NCI-H82 treated with DMSO at 0.1 percent for 48 hours (cell line): ENCODE data around the gene U2AF1L4.

Experiments
- DNase-seq: peaks from one replicate; lab custom pipeline; 2025; ENCODE audit not compliant: unreplicated experiment; lab: John Stamatoyannopoulos, UW

The U2AF1L4 gene

DNA sequence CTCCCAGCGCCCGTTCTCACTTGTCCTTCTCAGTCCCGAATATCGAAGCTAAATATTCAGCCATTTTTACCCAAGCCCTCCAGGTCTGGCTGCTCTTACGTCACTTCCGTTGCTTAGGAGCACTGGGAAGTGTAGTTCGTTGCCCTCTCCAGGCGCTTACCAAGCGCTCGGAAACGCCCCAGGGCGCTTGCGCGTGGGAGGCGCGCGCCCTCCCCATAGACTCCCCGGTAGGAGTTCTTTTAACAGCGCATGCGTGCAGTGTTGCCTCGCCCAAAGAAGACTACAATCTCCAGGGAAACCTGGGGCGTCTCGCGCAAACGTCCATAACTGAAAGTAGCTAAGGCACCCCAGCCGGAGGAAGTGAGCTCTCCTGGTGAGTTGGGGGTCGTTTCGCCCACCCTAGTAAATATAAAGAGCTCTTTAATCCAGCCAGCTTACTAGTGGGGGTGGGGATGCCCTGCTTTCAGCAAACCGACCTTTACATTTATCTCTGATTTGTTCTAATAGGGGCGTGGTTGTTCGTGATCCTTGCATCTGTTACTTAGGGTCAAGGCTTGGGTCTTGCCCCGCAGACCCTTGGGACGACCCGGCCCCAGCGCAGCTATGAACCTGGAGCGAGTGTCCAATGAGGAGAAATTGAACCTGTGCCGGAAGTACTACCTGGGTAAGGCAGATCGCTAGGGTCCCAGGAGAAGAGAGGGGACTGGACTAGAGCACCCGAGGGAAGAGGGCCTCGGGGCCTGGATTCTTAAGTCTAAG, at the start of gene U2AF1L4, which contains the start of gene PSENEN:
Gene U2AF1L4 (minus strand): TSS at position 91 of the 759 bp plus-strand sequence. CDS start 27 bp downstream, at position 64.
Gene PSENEN (plus strand): TSS at position 324 of the 759 bp plus-strand sequence. CDS start 280 bp downstream, at position 604.
- peak; percentile 95 for DNase-seq

DNA sequence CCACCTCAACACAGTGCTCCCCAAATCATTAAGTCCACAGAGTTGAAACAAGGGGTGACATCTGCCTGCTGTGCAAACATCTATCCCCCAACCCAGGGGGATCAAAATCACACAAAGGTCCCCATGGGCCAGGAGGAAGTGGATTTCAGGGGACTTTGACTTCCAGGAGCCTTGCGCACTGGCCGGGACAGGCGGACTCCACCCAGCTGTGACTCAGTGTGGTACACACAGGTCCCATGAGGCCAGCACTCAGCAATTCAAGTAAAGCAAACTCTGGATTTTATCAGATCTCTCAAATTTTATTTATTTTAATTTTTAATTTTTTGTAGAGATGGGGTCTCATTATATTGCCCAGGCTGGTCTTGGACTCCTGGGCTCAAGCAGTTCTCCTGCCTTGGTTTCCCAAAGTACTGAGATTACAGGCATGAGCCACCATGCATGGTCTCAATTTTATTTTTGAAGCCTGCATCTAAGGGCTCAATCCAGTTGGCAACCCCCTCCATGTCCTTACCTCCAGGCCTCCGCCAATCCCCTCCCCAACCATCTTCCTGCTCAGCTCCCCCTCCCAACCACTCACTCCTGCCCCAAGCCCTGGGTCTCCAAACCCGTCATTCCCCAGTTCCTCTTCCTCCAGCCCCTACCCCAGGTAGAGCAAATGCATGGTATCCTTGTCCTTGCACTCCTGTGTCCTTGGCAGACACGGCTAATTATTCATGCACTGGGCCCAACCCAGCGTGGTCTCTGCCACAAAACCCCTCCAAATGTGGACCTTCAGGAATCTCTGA, 48.4 kb upstream of the U2AF1L4 start:
- DNase-seq, result no peak

GRCh38 chr19:35792888-35793287, 47.7 kb upstream of the U2AF1L4 start:
- no peak for DNase-seq

DNA sequence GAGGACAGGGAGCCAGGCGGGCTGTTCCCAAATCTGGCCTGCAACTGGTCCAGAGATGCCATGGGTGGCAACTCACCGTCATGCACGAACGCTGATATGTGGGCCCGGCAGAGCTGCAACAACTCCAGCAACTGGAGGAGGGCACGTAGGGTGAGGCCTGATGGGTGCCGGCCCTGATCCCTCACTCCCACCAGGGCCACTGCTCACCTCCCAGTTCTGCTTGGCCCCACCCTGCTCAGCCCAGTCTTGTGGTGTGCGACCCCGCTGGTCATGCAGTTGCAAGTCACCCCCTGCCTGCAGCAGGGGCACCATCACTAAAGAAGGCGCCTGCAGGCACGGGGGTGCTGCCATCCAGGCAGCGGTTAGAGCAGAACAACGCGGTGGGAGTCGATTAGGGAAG, 47.1 kb upstream of the U2AF1L4 start:
- no peak for DNase-seq

DNA sequence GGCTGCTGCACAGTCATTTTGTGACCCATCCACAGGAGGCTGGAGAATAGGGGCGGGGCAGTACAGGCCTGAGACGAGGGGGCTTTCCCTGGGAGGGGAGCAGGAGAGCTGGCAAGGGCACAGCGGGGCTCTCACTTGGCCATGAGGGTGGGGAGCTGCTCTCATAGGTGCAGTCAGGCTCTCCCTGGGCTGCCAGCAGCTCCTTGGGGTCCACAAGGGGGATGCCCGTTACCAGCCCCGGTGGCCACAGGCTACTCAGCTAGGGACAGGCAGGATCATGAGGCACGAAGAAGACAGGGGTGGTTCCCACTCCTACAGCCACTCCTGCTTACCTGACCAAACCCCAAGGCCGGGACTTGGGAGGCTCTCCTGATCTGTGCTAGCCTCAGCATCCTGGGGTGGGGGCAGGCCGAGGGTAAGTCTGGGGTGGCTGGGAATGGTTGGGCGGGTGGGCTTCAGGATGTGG, 46.6 kb upstream of the U2AF1L4 start:
- DNase-seq, result no peak

- DNase-seq, result no peak
These were observed 46.0 kb upstream of the U2AF1L4 start for GRCh38 chr19:35790981-35791813.

- no peak for DNase-seq
These were observed 45.0 kb upstream of the U2AF1L4 start for GRCh38 chr19:35789978-35790944.

GRCh38 chr19:35789195-35789977, 44.2 kb upstream of the U2AF1L4 start:
- no peak for DNase-seq

DNA sequence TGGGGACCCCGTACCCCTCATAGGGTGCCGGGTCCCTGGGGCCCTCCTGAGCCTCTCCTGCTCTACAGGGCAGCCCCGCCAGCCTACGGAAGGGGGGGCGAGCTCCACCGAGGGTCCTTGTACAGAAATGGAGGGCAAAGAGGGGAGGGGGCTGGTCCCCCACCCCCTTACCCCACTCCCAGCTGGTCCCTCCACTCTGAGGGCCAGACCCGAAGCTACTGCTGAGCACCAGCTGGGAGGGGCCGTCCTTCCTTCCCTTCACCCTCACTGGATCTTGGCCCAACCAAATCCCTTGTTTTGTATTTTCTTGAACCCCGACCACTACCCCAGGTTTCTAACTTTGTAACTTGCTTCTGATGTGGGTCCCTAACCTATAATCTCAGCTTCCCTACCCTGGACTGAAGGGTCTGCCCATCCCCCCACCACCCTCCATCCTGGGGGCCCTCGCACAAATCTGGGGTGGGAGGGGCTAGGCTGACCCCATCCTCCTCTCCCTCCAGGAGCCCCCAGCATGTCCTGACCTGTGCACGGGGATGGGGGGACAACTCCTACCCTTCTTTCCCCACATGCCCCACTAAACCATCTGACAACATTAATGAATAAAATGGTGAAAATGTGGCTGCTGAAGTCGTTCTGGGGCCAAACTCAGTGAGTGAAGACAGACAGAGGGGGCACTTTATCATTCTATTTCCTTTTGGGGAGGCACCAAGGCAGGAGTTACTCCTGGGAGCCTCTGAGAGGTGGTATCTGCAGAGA, 43.2 kb upstream of the U2AF1L4 start:
- DNase-seq, result no peak

DNA sequence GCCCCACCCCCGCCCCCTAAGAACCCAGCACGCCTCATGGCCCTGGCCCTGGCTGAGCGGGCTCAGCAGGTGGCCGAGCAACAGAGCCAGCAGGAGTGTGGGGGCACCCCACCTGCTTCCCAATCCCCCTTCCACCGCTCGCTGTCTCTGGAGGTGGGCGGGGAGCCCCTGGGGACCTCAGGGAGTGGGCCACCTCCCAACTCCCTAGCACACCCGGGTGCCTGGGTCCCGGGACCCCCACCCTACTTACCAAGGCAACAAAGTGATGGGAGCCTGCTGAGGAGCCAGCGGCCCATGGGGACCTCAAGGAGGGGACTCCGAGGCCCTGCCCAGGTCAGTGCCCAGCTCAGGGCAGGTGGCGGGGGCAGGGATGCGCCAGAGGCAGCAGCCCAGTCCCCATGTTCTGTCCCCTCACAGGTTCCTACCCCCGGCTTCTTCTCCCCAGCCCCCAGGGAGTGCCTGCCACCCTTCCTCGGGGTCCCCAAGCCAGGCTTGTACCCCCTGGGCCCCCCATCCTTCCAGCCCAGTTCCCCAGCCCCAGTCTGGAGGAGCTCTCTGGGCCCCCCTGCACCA, 42.1 kb upstream of the U2AF1L4 start:
- no peak for DNase-seq

DNA sequence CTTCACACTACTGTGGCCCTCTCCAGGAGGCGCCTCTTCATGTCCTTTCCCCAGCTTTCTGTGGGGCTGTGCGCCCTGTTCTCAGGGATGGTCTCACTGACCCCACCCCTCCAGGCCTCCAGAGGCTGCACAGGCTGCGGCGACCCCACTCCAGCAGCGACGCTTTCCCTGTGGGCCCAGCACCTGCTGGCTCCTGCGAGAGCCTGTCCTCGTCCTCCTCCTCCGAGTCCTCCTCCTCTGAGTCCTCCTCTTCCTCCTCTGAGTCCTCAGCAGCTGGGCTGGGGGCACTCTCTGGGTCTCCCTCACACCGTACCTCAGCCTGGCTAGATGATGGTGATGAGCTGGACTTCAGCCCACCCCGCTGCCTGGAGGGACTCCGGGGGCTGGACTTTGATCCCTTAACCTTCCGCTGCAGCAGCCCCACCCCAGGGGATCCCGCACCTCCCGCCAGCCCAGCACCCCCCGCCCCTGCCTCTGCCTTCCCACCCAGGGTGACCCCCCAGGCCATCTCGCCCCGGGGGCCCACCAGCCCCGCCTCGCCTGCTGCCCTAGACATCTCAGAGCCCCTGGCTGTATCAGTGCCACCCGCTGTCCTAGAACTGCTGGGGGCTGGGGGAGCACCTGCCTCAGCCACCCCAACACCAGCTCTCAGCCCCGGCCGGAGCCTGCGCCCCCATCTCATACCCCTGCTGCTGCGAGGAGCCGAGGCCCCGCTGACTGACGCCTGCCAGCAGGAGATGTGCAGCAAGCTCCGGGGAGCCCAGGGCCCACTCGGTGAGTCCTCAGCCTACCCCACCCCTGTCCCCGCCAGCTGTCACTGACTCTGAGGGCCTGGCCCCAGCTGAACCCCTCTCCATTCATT, 41.3 kb upstream of the U2AF1L4 start:
- no peak for DNase-seq

GRCh38 chr19:35785339-35785627, 40.1 kb upstream of the U2AF1L4 start:
- DNase-seq, result no peak

DNA sequence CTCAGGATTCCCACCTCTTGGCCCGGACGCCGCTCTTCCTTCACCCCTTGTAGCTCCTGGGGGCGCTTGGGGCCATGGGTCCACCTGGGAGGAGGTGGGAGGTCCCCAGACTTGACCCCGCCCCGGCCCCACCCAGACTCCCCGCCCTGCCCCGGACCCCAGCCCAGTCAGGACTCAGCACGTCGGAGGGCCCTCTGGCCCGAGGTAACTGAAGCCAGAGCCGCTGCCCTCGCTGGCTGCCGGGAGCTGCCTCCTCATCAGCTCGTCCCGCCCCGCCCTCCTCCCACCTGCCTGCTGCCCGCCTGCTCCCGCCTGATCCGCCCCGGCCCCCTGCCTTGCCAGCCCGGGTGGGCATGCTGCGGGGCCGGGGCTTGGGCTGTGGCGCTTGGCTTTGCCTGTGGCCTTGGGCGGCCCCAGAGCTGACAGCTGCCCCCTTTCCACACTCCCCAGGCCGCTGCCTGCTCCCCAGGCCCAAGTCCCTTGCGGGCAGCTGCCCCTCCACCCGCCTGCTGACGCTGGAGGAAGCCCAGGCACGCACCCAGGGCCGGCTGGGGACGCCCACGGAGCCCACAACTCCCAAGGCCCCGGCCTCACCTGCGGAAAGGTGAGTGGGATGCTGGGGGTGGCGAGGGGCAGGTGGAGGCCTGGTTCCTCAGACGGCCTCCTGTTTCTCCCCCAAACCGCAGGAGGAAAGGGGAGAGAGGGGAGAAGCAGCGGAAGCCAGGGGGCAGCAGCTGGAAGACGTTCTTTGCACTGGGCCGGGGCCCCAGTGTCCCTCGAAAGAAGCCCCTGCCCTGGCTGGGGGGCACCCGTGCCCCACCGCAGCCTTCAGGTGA, 39.5 kb upstream of the U2AF1L4 start:
- no peak for DNase-seq

- no peak for DNase-seq
These were observed 38.5 kb upstream of the U2AF1L4 start for GRCh38 chr19:35783469-35784434.

- DNase-seq, result no peak
These were observed 37.4 kb upstream of the U2AF1L4 start for GRCh38 chr19:35782589-35782988.
